ENCODE measurements around the gene GRIN2D.

GRCh38 chr19:48362716-48363499 is 30.6 kb upstream of the GRIN2D start:
- TF ChIP-seq CTCF (IDR thresholded peaks at IDR 0.05), result no peak
- TF ChIP-seq EP300 (IDR thresholded peaks at IDR 0.05), result peak; percentile 40 to 66
